ENCODE data around the gene COA8. TPM values are rescaled to one million over a fixed set of nuclear protein-coding genes. Genes with fewer than 3 reads are reported as not detected.

COA8 gene
- total and polyA plus RNA-seq, 2 of the 13 experiments (the other 11 are each of a cell fraction or from before 2014, with no cell fraction given) = 10.9 to 25.1 TPM

GRCh38 chr14:103563226-103563620 is 463 bp downstream of the COA8 start:
- in situ Hi-C loops (cut with HindIII; ENCODE audit: extremely low pct_ligation_motif_present, low pct_unique_long_range_greater_than_20kb) = no loop called here
- Histone ChIP-seq H3K9ac (ENCODE audit: insufficient read depth, low read depth, low read length) (peak overlapping the region; percentile 91), H4K20me1 (ENCODE audit: insufficient read depth, low read length) (peaks cover 14% of the 10 kb centered on the region; the same call in 1 of the 2 replicates), H3K27ac (ENCODE audit: extremely low read length, insufficient read depth, low read length) (peak overlapping the region; percentile 88), H3K4me1 (ENCODE audit: insufficient read depth, low read length) (peaks cover 44% of the 10 kb centered on the region), H2AFZ (ENCODE audit: low read length) (peak overlapping the region; percentile 19), H3K4me2 (ENCODE audit: low read depth, low read length) (peak overlapping the region; percentile 83), H3K9me3 (ENCODE audit: low read length) (no peaks in the 10 kb centered on the region), H3K36me3 (replicated peaks in 1 of 2; ENCODE audit: control insufficient read depth in 1 of 2, insufficient read depth in 2 of 2, low read length in 2 of 2) (peaks cover 7 to 26% of the 10 kb centered on the region in 2 experiments; a peak in 3 of 5 replicates), H3K79me2 (ENCODE audit: insufficient read depth, low read length) (peaks cover 78% of the 10 kb centered on the region), H3K27me3 (ENCODE audit: control insufficient read depth in 1 of 2, insufficient read depth in 2 of 2, low read length in 2 of 2) (peaks cover 0 to 3% of the 10 kb centered on the region in 2 experiments; a peak in 1 of 5 replicates), H3K4me3 (replicated peaks in 1 of 3; ENCODE audit: insufficient read depth in 1 of 3, low read depth in 2 of 3, low read length in 3 of 3) (peak overlapping the region; percentile 81 to 100 (median 92))
- ChIA-PET CTCF (ENCODE audit: low intra/inter-chr PET ratio, low total read pairs) (no interaction called here), POLR2A (no interaction called here)
- BruUV-seq (replicated peaks) = TSS peak; percentile 87
- no peak for DNase-seq (ENCODE audit: low spot score)
- intact Hi-C loops (cut with micrococcal nuclease; ENCODE audit: unreplicated experiment) = no loop called here
- WGBS (ENCODE audit: low lambda C conversion rate) = under 1% methylated on average over 15 of the region's 22 CpGs
- ATAC-seq = no peak; the same call in 2 of the 3 replicates
- no peak for FAIRE-seq
- TF ChIP-seq ZNF704 (CRISPR knock-in tag; IDR thresholded peaks at IDR 0.05; ENCODE audit: borderline replicate concordance) = no peak
- TF ChIP-seq SOX6 (IDR thresholded peaks at IDR 0.05) = no peak
- 0 out of 2 replicates have a peak, but pooled peaks have one; percentile 1 for TF ChIP-seq SOX6 (CRISPR knock-in tag; IDR thresholded peaks at IDR 0.05)
- no peak for TF ChIP-seq ZNF513 (CRISPR knock-in tag; conservative IDR thresholded peaks at IDR 0.05)
- no peak for TF ChIP-seq POLR2AphosphoS2 (IDR thresholded peaks at IDR 0.05; ENCODE audit: low read depth, low read length)
- peak; percentile 55; the same call in 1 of the 2 replicates for TF ChIP-seq REL (CRISPR knock-in tag; conservative IDR thresholded peaks at IDR 0.05)
- TF ChIP-seq THAP9 (CRISPR knock-in tag; IDR thresholded peaks at IDR 0.05; ENCODE audit: borderline replicate concordance) = 0 out of 2 replicates have a peak, but pooled peaks have one; percentile 3
- no peak for TF ChIP-seq MEF2D (CRISPR knock-in tag; IDR thresholded peaks at IDR 0.05)
- no peak for TF ChIP-seq MIXL1 (CRISPR knock-in tag; IDR thresholded peaks at IDR 0.05)
- TF ChIP-seq ZHX2 (IDR thresholded peaks at IDR 0.05; ENCODE audit: low read depth) = no peak
- TF ChIP-seq ZHX2 (CRISPR knock-in tag; IDR thresholded peaks at IDR 0.05; ENCODE audit: borderline replicate concordance) = no peak
- no peak for TF ChIP-seq ELF3 (CRISPR knock-in tag; IDR thresholded peaks at IDR 0.05)

Data from HepG2 (cell line).